H1 (cell line): Measurements from ENCODE around the gene GLI1. TPM values are rescaled to one million over a fixed set of nuclear protein-coding genes. Genes with fewer than 3 reads are reported as not detected.

ENCODE experiments used
- CTCF ChIA-PET: fragments of 300-600 bp; sonication (Branson Sonifier 250); formaldehyde crosslinking; loops from one replicate; lab custom pipeline; 2021; ENCODE audit not compliant: partially characterized antibody; lab: Charles Lee
- POLR2A ChIA-PET: fragments of 300-600 bp; sonication (Branson Sonifier 250); formaldehyde crosslinking; loops from one replicate; lab custom pipeline; 2021; ENCODE audit warnings: inconsistent platforms; ENCODE audit not compliant: partially characterized antibody; lab: Charles Lee
- DNase-seq, 2 experiments: peaks; one replicate each; pipeline versions ENCODE4 v3.0.0 to v3.0.0-alpha.2; 2010 to 2022; ENCODE audit warnings: low spot score in 2 of 2, low read depth in 1 of 2, mixed read lengths in 1 of 2
- FAIRE-seq: peaks from 2 replicates; lab custom pipeline; 2011; peaks lifted over from hg19 to GRCh38; lab: Jason Lieb, UNC
- H2AFZ ChIP-seq: 2 replicates; pipeline ENCODE4 v1.8.1; 2012; ENCODE audit warnings: low read length, inconsistent platforms
- H2AK5ac ChIP-seq: 2 replicates; pipeline ENCODE4 v1.6.1; 2013; ENCODE audit warnings: low read depth, low read length
- H2BK120ac ChIP-seq: replicated peaks from 2 replicates; pipeline ENCODE3; 2013; ENCODE audit warnings: low read depth, low read length, inconsistent platforms
- H2BK12ac ChIP-seq: 2 replicates; pipeline ENCODE4 v1.6.1; 2013; ENCODE audit warnings: low read depth, low read length
- H2BK15ac ChIP-seq: 2 replicates; pipeline ENCODE4 v1.6.1; 2013; ENCODE audit warnings: low read length
- H2BK20ac ChIP-seq: 2 replicates; pipeline ENCODE4 v1.6.1; 2013; ENCODE audit warnings: low read length
- H2BK5ac ChIP-seq: 2 replicates; pipeline ENCODE4 v1.6.1; 2013; ENCODE audit warnings: low read depth, low read length
- H3K14ac ChIP-seq: 2 replicates; pipeline ENCODE4 v1.6.1; 2013; ENCODE audit warnings: inconsistent platforms; ENCODE audit not compliant: insufficient read length
- H3K18ac ChIP-seq: 2 replicates; pipeline ENCODE4 v1.6.1; 2013; ENCODE audit warnings: low read length; ENCODE audit errors: extremely low read depth
- H3K23ac ChIP-seq: 2 replicates; pipeline ENCODE4 v1.6.1; 2013; ENCODE audit warnings: inconsistent platforms; ENCODE audit not compliant: insufficient read length
- H3K23me2 ChIP-seq: 2 replicates; pipeline ENCODE4 v1.6.1; 2013; ENCODE audit warnings: low read depth, low read length
- H3K27ac ChIP-seq: 2 replicates; pipeline ENCODE4 v1.6.1; 2011; ENCODE audit warnings: low read depth, low read length, inconsistent platforms
- H3K27me3 ChIP-seq, 4 experiments: replicated peaks in 1 of 4; 1 replicate in 1 of 4; 2 replicates in 3 of 4; pipeline versions ENCODE4 v1.6.1 to v1.8.1; 2011 to 2013; ENCODE audit warnings: low read length in 3 of 4, mild to moderate bottlenecking in 3 of 4, inconsistent platforms in 2 of 4, mixed read lengths in 2 of 4, moderate library complexity in 1 of 4; ENCODE audit not compliant: control insufficient read depth in 3 of 4, insufficient read depth in 3 of 4; ENCODE audit errors: extremely low read depth in 1 of 4
- H3K36me3 ChIP-seq, 4 experiments: 2 replicates each; pipeline versions ENCODE4 v1.6.1 to v1.8.1; 2011 to 2013; ENCODE audit warnings: mild to moderate bottlenecking in 4 of 4, low read length in 3 of 4, moderate library complexity in 2 of 4, control low read depth in 1 of 4, inconsistent platforms in 1 of 4; ENCODE audit not compliant: insufficient read depth in 4 of 4, control insufficient read depth in 2 of 4
- H3K4ac ChIP-seq: replicated peaks from 2 replicates; pipeline ENCODE3; 2013; ENCODE audit warnings: low read length, low read depth, mixed read lengths, inconsistent platforms; ENCODE audit not compliant: insufficient read length
- H3K4me1 ChIP-seq, 4 experiments: replicated peaks in 1 of 4; 1 replicate in 1 of 4; 2 replicates in 3 of 4; pipeline versions ENCODE4 v1.6.1 to v1.8.1; 2011 to 2013; ENCODE audit warnings: low read length in 3 of 4, inconsistent platforms in 2 of 4, mixed read lengths in 1 of 4; ENCODE audit not compliant: insufficient read depth in 4 of 4, control insufficient read depth in 3 of 4
- H3K4me2 ChIP-seq, 2 experiments: 2 replicates each; pipeline versions ENCODE4 v1.6.1 to v1.8.1; 2011 to 2013; ENCODE audit warnings: low read depth in 2 of 2, low read length in 2 of 2, control low read depth in 1 of 2, inconsistent platforms in 1 of 2, mild to moderate bottlenecking in 1 of 2; ENCODE audit not compliant: insufficient read depth in 1 of 2
- H3K4me3 ChIP-seq, 4 experiments: fragments of 200-600, 300-600 bp in 1 of 4; sonication (generic), shearing (Covaris generic), sonication (Bioruptor Twin) in 1 of 4; 2 replicates each; pipeline versions ENCODE4 v1.5.1 to v1.8.1; 2011 to 2016; ENCODE audit warnings: low read length in 4 of 4, low read depth in 3 of 4, control low read depth in 2 of 4, inconsistent platforms in 2 of 4, mild to moderate bottlenecking in 2 of 4, mixed read lengths in 1 of 4, moderate library complexity in 1 of 4; ENCODE audit not compliant: insufficient read depth in 2 of 4; ENCODE audit errors: extremely low read depth in 1 of 4
- H3K56ac ChIP-seq: replicated peaks from 2 replicates; pipeline ENCODE3; 2013; ENCODE audit warnings: low read depth, mild to moderate bottlenecking, mixed read lengths, low read length, inconsistent platforms; ENCODE audit not compliant: insufficient read length
- H3K79me1 ChIP-seq: 2 replicates; pipeline ENCODE4 v1.6.1; 2013; ENCODE audit warnings: low read depth, low read length, control low read depth
- H3K79me2 ChIP-seq, 2 experiments: 2 replicates each; pipeline versions ENCODE4 v1.6.1 to v1.8.1; 2012 to 2013; ENCODE audit warnings: low read length in 2 of 2, mild to moderate bottlenecking in 2 of 2, inconsistent platforms in 1 of 2; ENCODE audit not compliant: insufficient read depth in 2 of 2, control insufficient read depth in 1 of 2
- H3K9ac ChIP-seq, 4 experiments: replicated peaks in 1 of 4; 1 replicate in 1 of 4; 2 replicates in 3 of 4; pipeline versions ENCODE4 v1.6.1 to v1.8.1; 2011 to 2013; ENCODE audit warnings: low read depth in 3 of 4, low read length in 3 of 4, control low read depth in 2 of 4, mild to moderate bottlenecking in 2 of 4, moderate library complexity in 2 of 4, inconsistent platforms in 1 of 4; ENCODE audit errors: extremely low read depth in 1 of 4
- H3K9me3 ChIP-seq, 2 experiments: 2 replicates each; pipeline versions ENCODE4 v1.6.1 to v1.8.1; 2012 to 2013; ENCODE audit warnings: mild to moderate bottlenecking in 2 of 2, moderate library complexity in 2 of 2, control low read depth in 1 of 2, inconsistent platforms in 1 of 2, low read depth in 1 of 2, low read length in 1 of 2, mixed read lengths in 1 of 2; ENCODE audit not compliant: insufficient read depth in 2 of 2
- H4K20me1 ChIP-seq, 2 experiments: replicated peaks in 1 of 2; 2 replicates each; pipeline versions ENCODE3 to v1.8.1; 2011 to 2013; ENCODE audit warnings: inconsistent platforms in 2 of 2, low read length in 2 of 2, mild to moderate bottlenecking in 1 of 2; ENCODE audit not compliant: insufficient read depth in 2 of 2, control insufficient read depth in 1 of 2
- H4K5ac ChIP-seq: 2 replicates; pipeline ENCODE4 v1.6.1; 2013; ENCODE audit warnings: low read length, low read depth, mixed read lengths, inconsistent platforms; ENCODE audit not compliant: insufficient read length
- H4K8ac ChIP-seq: 2 replicates; pipeline ENCODE4 v1.8.0; 2013; ENCODE audit warnings: mild to moderate bottlenecking, moderate library complexity, low read length, inconsistent platforms; ENCODE audit not compliant: insufficient read depth; ENCODE audit errors: extremely low read depth
- H4K91ac ChIP-seq: replicated peaks from 2 replicates; pipeline ENCODE3; 2013; ENCODE audit warnings: low read length, mixed read lengths, inconsistent platforms; ENCODE audit not compliant: insufficient read length
- NANOG ChIP-seq: IDR thresholded peaks from 2 replicates; pipeline ENCODE4 v1.6.1; 2011; ENCODE audit warnings: low read length, low read depth, mild to moderate bottlenecking, inconsistent platforms; ENCODE audit not compliant: insufficient read depth, poor library complexity, severe bottlenecking
- POLR2A ChIP-seq, 2 experiments: IDR thresholded peaks; 1 replicate in 1 of 2; 2 replicates in 1 of 2; pipeline ENCODE4 v1.6.1; 2011; ENCODE audit warnings: low read depth in 2 of 2, low read length in 2 of 2, mild to moderate bottlenecking in 2 of 2; ENCODE audit errors: control extremely low read depth in 1 of 2
- POLR2AphosphoS5 ChIP-seq: IDR thresholded peaks from 2 replicates; pipeline ENCODE4 v1.6.1; 2011; ENCODE audit warnings: low read depth, low read length
- RBBP5 ChIP-seq: IDR thresholded peaks from 2 replicates; pipeline ENCODE4 v1.7.1; 2012; ENCODE audit warnings: low read depth, mild to moderate bottlenecking, inconsistent platforms, low read length, moderate library complexity, borderline replicate concordance
- RXRA ChIP-seq: IDR thresholded peaks from 2 replicates; pipeline ENCODE4 v1.6.1; 2011; ENCODE audit warnings: low read depth, mild to moderate bottlenecking, low read length, moderate library complexity; ENCODE audit not compliant: insufficient read depth
- SIN3A ChIP-seq, 2 experiments: IDR thresholded peaks in 1 of 2; conservative IDR thresholded peaks in 1 of 2; 2 replicates each; pipeline ENCODE4 v1.6.1; 2011 to 2012; ENCODE audit warnings: low read length in 2 of 2, improper control_type of control experiment in 1 of 2, low read depth in 1 of 2, mild to moderate bottlenecking in 1 of 2
- SP4 ChIP-seq: IDR thresholded peaks from 2 replicates; pipeline ENCODE4 v1.6.1; 2012; ENCODE audit warnings: low read length, inconsistent platforms
- SUZ12 ChIP-seq: fragments of 200-600 bp; sonication (generic); IDR thresholded peaks from 2 replicates; pipeline ENCODE4 v1.6.1; 2012; ENCODE audit warnings: mild to moderate bottlenecking, inconsistent platforms, low read length, moderate library complexity, mixed read lengths
- whole genome bisulfite sequencing, 2 experiments: shearing (Covaris generic) in 1 of 2; methylation state at CpG; one replicate each; pipeline versions ENCODE4 v1.1.6 to v1.1.7; 2013 to 2015; ENCODE audit warnings: low lambda C conversion rate in 2 of 2, mixed read lengths in 2 of 2, inconsistent platforms in 1 of 2, low coverage in 1 of 2, missing lambda C conversion rate in 1 of 2; ENCODE audit not compliant: insufficient replicate concordance in 2 of 2, insufficient coverage in 1 of 2, insufficient read length in 1 of 2; ENCODE audit errors: extremely low coverage in 1 of 2, missing lambda C conversion rate in 1 of 2; 5-methylcytosine and 5-hydroxymethylcytosine counted together
- polyA plus RNA-seq, 7 experiments: library from polyadenylated mRNA; depleted of rRNA in 3 of 7; stranded (reverse) in 5 of 7; unstranded in 2 of 7; fragments of >200 nt in 5 of 7; fragments of 200-250 nt in 2 of 7; gene quantifications; 1 replicate in 5 of 7; 2 replicates in 1 of 7; 4 replicates in 1 of 7; pipeline versions ENCODE4 v1.2.1 to v1.2.3, GENCODE V29; 2011 to 2013; ENCODE audit warnings: missing spikeins in 2 of 7, mixed read lengths in 2 of 7
- total RNA-seq: library from RNA; stranded (reverse); fragmentation: NEBNext Ultra II Directional; extraction: Animal tissue kit (Norgen Biotek cat#: 25700); gene quantifications from 2 replicates; pipeline ENCODE4 v1.2.1, GENCODE V29; 2021
- TF ChIP-seq, protein P1 (sequence below), 3 experiments: IDR thresholded peaks; 1 replicate in 2 of 3; 2 replicates in 1 of 3; pipeline versions ENCODE4 v1.5.1 to v1.6.1; 2011; ENCODE audit warnings: low read length in 3 of 3, mild to moderate bottlenecking in 3 of 3, inconsistent platforms in 2 of 3, low read depth in 1 of 3, moderate library complexity in 1 of 3; ENCODE audit not compliant: insufficient read depth in 1 of 3; ENCODE audit errors: control extremely low read depth in 1 of 3

GLI1 gene
- total and polyA plus RNA-seq, 2 of the 8 experiments (the other 6 are each of a cell fraction or from before 2014, with no cell fraction given) = 23.5 to 25.3 TPM

DNA sequence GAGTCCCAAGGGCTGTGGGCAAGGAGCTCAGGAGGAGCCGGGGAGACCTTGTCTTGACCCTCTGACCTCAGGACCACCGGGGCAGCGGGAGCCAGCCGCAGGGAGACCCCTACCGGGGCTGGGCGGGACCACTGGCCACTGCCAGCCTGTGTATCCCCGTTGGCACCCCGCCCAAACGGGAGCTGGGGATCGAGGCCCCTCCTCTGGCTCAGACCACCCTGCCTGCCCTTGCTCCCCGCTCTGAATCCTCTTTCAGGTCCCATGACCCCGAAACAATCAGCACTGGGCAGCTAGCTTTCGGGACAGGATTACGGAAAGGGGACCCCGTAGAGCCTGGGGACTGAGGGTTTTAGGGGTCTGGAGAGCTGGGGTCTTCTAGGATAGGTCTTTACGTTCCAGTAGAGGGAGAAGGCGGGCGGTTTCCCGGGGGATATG, 1.3 kb downstream of the GLI1 start:
- Histone ChIP-seq H3K27ac (peak overlapping the region; percentile 87), H2BK15ac (no peak overlapping the region; the same call in 1 of the 2 replicates), H3K79me1 (no peaks in the 10 kb centered on the region), H2AFZ (no peak overlapping the region), H3K27me3 (no peaks in the 10 kb centered on the region), H3K36me3 (peaks cover 0 to 4% (median 0%) of the 10 kb centered on the region in 4 experiments; a peak in 4 of 8 replicates), H2BK20ac (no peak overlapping the region), H4K20me1 (no peaks in the 10 kb centered on the region), H4K8ac (no peak overlapping the region), H3K4me2 (peak overlapping the region; percentile 84 to 95), H3K23me2 (peaks cover 6% of the 10 kb centered on the region; the same call in 1 of the 2 replicates), H4K91ac (no peak overlapping the region), H2AK5ac (no peak overlapping the region), H3K56ac (peak overlapping the region; percentile 11), H3K4ac (peak overlapping the region; percentile 10), H3K4me1 (peaks cover 0 to 16% (median 10%) of the 10 kb centered on the region in 4 experiments; a peak in 6 of 7 replicates), H3K23ac (no peak overlapping the region), H3K79me2 (peaks cover 0 to 16% of the 10 kb centered on the region in 2 experiments; a peak in 1 of 4 replicates), H3K18ac (peak overlapping the region; percentile 33; the same call in 1 of the 2 replicates), H3K4me3 (peak overlapping the region; percentile 67 to 91 (median 78)), H3K9ac (peak overlapping the region in 3 of 4 experiments; percentile 38 to 74 (median 72); a peak in 5 of 7 replicates), H2BK5ac (peak overlapping the region; percentile 82; the same call in 1 of the 2 replicates), H2BK120ac (no peak overlapping the region), H4K5ac (peak overlapping the region; percentile 62), H2BK12ac (0 out of 2 replicates have a peak overlapping the region, but pooled peaks have one; percentile 4), H3K9me3 (no peaks in the 10 kb centered on the region), H3K14ac (no peak overlapping the region)
- 2% methylated on average over 17 of the region's 19 CpGs; no CpG with 5 or more reads in 1 of the 2 experiments for WGBS, 2 experiments
- ChIA-PET POLR2A (interaction anchor here (1.0 to 6.4 kb wide), 9 partner anchors 8 to 238 kb away, joined by 3 to 51 read pairs (median 5); partner anchors contain the start of genes INHBC and SHMT2), CTCF (interaction anchor here (0.5 to 18.5 kb wide), 9 partner anchors 8 to 530 kb away, joined by 3 to 478 read pairs (median 3); partner anchors contain the start of genes ARHGAP9, MARS1 and STAC3)
- DNase-seq (peak in 1 of 2 experiments; percentile 88), FAIRE-seq (no peak)
- TF ChIP-seq POLR2AphosphoS5 (peak; percentile 59), POLR2A (IDR thresholded peaks at IDR 0.05; ENCODE audit: control extremely low read depth in 1 of 2, low read depth in 2 of 2, low read length in 2 of 2) (peak in 1 of 2 experiments; percentile 66; a peak in 2 of 3 replicates), SP4 (peak; percentile 47; the same call in 1 of the 2 replicates), RXRA (peak; percentile 74; the same call in 1 of the 2 replicates), SIN3A (conservative IDR thresholded peaks at IDR 0.05 in 1 of 2, IDR thresholded peaks at IDR 0.05 in 1 of 2; ENCODE audit: low read depth in 1 of 2, low read length in 2 of 2) (peak in 1 of 2 experiments; percentile 38; a peak in 1 of 4 replicates), NANOG (no peak), RBBP5 (peak; percentile 83; the same call in 1 of the 2 replicates), SUZ12 (no peak)
- TF ChIP-seq, protein P1, sequence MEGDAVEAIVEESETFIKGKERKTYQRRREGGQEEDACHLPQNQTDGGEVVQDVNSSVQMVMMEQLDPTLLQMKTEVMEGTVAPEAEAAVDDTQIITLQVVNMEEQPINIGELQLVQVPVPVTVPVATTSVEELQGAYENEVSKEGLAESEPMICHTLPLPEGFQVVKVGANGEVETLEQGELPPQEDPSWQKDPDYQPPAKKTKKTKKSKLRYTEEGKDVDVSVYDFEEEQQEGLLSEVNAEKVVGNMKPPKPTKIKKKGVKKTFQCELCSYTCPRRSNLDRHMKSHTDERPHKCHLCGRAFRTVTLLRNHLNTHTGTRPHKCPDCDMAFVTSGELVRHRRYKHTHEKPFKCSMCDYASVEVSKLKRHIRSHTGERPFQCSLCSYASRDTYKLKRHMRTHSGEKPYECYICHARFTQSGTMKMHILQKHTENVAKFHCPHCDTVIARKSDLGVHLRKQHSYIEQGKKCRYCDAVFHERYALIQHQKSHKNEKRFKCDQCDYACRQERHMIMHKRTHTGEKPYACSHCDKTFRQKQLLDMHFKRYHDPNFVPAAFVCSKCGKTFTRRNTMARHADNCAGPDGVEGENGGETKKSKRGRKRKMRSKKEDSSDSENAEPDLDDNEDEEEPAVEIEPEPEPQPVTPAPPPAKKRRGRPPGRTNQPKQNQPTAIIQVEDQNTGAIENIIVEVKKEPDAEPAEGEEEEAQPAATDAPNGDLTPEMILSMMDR (IDR thresholded peaks at IDR 0.05; ENCODE audit: control extremely low read depth in 1 of 3, insufficient read depth in 1 of 3, low read depth in 1 of 3, low read length in 3 of 3) = peak in 1 of 3 experiments; percentile 37; a peak in 2 of 4 replicates
